HCT116 (cell line): ENCODE results near the gene MATR3. TPM values are rescaled to one million over a fixed set of nuclear protein-coding genes. Genes with fewer than 3 reads are reported as not detected.

Experiments
- ATAC-seq: fragments of 200-7000 bp; cut with Tn5 transposase; 2 replicates; pipeline ENCODE4 v1.9.1; 2020; ENCODE audit warnings: mild to moderate bottlenecking, moderate library complexity
- BruUV-seq: library from RNA; stranded (reverse); fragments of 400-500 nt; replicated peaks from 2 replicates; lab custom pipeline; 2021; lab: Mats Ljungman, UMichigan
- CTCF ChIA-PET: fragments of 300-600 bp; sonication (Branson Sonifier 250); formaldehyde crosslinking; loops from one replicate; lab custom pipeline; 2021; ENCODE audit warnings: antibody characterized with exemption; lab: Charles Lee
- POLR2A ChIA-PET: fragments of 300-600, 350-600 bp; sonication (Branson Sonifier 250); formaldehyde crosslinking; loops from one replicate; lab custom pipeline; 2021; ENCODE audit warnings: antibody characterized with exemption; lab: Charles Lee
- RAD21 ChIA-PET, 2 experiments: fragments of 300-600 bp; sonication (Branson Sonifier 250); formaldehyde crosslinking; loops; one replicate each; lab custom pipeline; 2023; ENCODE audit warnings: low total read pairs in 2 of 2; ENCODE audit not compliant: uncharacterized antibody in 2 of 2, unreplicated experiment in 2 of 2, low non-redundant PET in 1 of 2; lab: Charles Lee
- DNase-seq: peaks from one replicate; pipeline ENCODE4 v3.0.0-alpha.2; 2010; ENCODE audit warnings: low read depth, low spot score
- H2AFZ ChIP-seq: fragments of 200-600 bp; shearing (Covaris generic), sonication (generic); 2 replicates; pipeline ENCODE4 v1.6.1; 2017; ENCODE audit warnings: low read depth, mixed run types, mixed read lengths, antibody characterized with exemption, low read length; ENCODE audit not compliant: poor library complexity, severe bottlenecking
- H3K27ac ChIP-seq: 2 replicates; pipeline ENCODE4 v1.5.1; 2012; ENCODE audit warnings: low read depth, low read length
- H3K27me3 ChIP-seq: fragments of 200-600 bp; sonication (generic); 2 replicates; pipeline ENCODE4 v1.6.1; 2016; ENCODE audit warnings: mixed run types, low read length, mixed read lengths; ENCODE audit not compliant: insufficient read depth
- H3K36me3 ChIP-seq, 2 experiments: fragments of 200-500 bp in 1 of 2; fragments of 200-600 bp in 1 of 2; sonication (Bioruptor generic) in 1 of 2; sonication (generic) in 1 of 2; 2 replicates each; pipeline versions ENCODE4 v1.5.1 to v1.6.1; 2014 to 2016; ENCODE audit warnings: low read length in 2 of 2, inconsistent platforms in 1 of 2, mixed read lengths in 1 of 2, mixed run types in 1 of 2; ENCODE audit not compliant: insufficient read depth in 2 of 2, control insufficient read depth in 1 of 2
- H3K4me1 ChIP-seq, 2 experiments: fragments of 200-600 bp in 1 of 2; sonication (generic) in 1 of 2; 2 replicates each; pipeline versions ENCODE4 v1.5.1 to v1.6.1; 2012 to 2017; ENCODE audit warnings: low read length in 2 of 2, inconsistent platforms in 1 of 2, mild to moderate bottlenecking in 1 of 2, mixed read lengths in 1 of 2, mixed run types in 1 of 2, moderate library complexity in 1 of 2; ENCODE audit not compliant: insufficient read depth in 2 of 2, control insufficient read depth in 1 of 2
- H3K4me2 ChIP-seq: fragments of 200-600 bp; sonication (generic); 2 replicates; pipeline ENCODE4 v1.6.1; 2017; ENCODE audit warnings: mixed run types, low read length, mixed read lengths
- H3K4me3 ChIP-seq, 2 experiments: fragments of 200-600 bp in 1 of 2; sonication (generic) in 1 of 2; replicated peaks in 1 of 2; 2 replicates each; pipeline ENCODE4 v1.5.1; 2011 to 2016; ENCODE audit warnings: low read length in 2 of 2, control low read depth in 1 of 2, low read depth in 1 of 2, mild to moderate bottlenecking in 1 of 2, mixed read lengths in 1 of 2, mixed run types in 1 of 2
- H3K79me2 ChIP-seq: fragments of 200-600 bp; sonication (generic); 2 replicates; pipeline ENCODE4 v1.6.1; 2017; ENCODE audit warnings: mild to moderate bottlenecking, mixed run types, low read length, moderate library complexity, mixed read lengths; ENCODE audit not compliant: insufficient read depth
- H3K9ac ChIP-seq: fragments of 200-600 bp; sonication (generic); 2 replicates; pipeline ENCODE4 v1.6.1; 2016; ENCODE audit warnings: low read length, mixed read lengths
- H3K9me2 ChIP-seq: fragments of 200-600 bp; sonication (generic), shearing (Covaris generic); 2 replicates; pipeline ENCODE4 v1.6.1; 2017; ENCODE audit warnings: mixed run types, mild to moderate bottlenecking, moderate library complexity; ENCODE audit not compliant: insufficient read depth
- H3K9me3 ChIP-seq, 2 experiments: fragments of 200-500 bp in 1 of 2; fragments of 200-600 bp in 1 of 2; sonication (Bioruptor generic) in 1 of 2; sonication (generic) in 1 of 2; 2 replicates each; pipeline ENCODE4 v1.6.1; 2014 to 2017; ENCODE audit warnings: low read length in 2 of 2, mixed read lengths in 2 of 2, inconsistent platforms in 1 of 2, low read depth in 1 of 2, mild to moderate bottlenecking in 1 of 2, mixed run types in 1 of 2, moderate library complexity in 1 of 2; ENCODE audit not compliant: control insufficient read depth in 1 of 2, insufficient read depth in 1 of 2
- H4K20me1 ChIP-seq: fragments of 200-600 bp; sonication (generic), shearing (Covaris generic); 2 replicates; pipeline ENCODE4 v1.6.1; 2017; ENCODE audit warnings: mixed run types, mild to moderate bottlenecking, moderate library complexity; ENCODE audit not compliant: insufficient read depth
- CBX3 ChIP-seq: IDR thresholded peaks from 2 replicates; pipeline ENCODE4 v1.6.1; 2012; ENCODE audit warnings: low read depth
- CEBPB ChIP-seq: IDR thresholded peaks from 2 replicates; pipeline ENCODE4 v1.6.1; 2012; ENCODE audit warnings: low read depth
- EGR1 ChIP-seq: IDR thresholded peaks from 2 replicates; pipeline ENCODE4 v1.6.1; 2012; ENCODE audit warnings: low read depth
- EZH2 ChIP-seq: fragments of 200-600 bp; sonication (generic); IDR thresholded peaks from 2 replicates; pipeline ENCODE4 v1.6.1; 2017; ENCODE audit warnings: antibody characterized with exemption, mixed run types
- EZH2phosphoT487 ChIP-seq: fragments of 200-600 bp; IDR thresholded peaks from 2 replicates; pipeline ENCODE4 v1.6.1; 2018; ENCODE audit warnings: antibody characterized with exemption, borderline replicate concordance
- FOSL1 ChIP-seq: IDR thresholded peaks from 2 replicates; pipeline ENCODE4 v1.6.1; 2012; ENCODE audit warnings: low read depth
- JUND ChIP-seq: IDR thresholded peaks from 2 replicates; pipeline ENCODE4 v1.6.1; 2012
- RAD21 ChIP-seq: IDR thresholded peaks from 2 replicates; pipeline ENCODE4 v1.6.1; 2012; ENCODE audit warnings: low read depth, mild to moderate bottlenecking
- SP1 ChIP-seq: IDR thresholded peaks from 2 replicates; pipeline ENCODE4 v1.6.1; 2012; ENCODE audit warnings: low read depth
- SRF ChIP-seq: IDR thresholded peaks from 2 replicates; pipeline ENCODE4 v1.6.1; 2012; ENCODE audit warnings: low read depth
- TCF7L2 ChIP-seq: IDR thresholded peaks from 2 replicates; pipeline ENCODE4 v1.7.0; 2011; ENCODE audit warnings: borderline replicate concordance, inconsistent platforms; ENCODE audit not compliant: insufficient read depth, insufficient read length; ENCODE audit errors: extremely low read depth
- YY1 ChIP-seq: IDR thresholded peaks from 2 replicates; pipeline ENCODE4 v1.6.1; 2011; ENCODE audit warnings: low read length, low read depth, moderate library complexity, mild to moderate bottlenecking; ENCODE audit not compliant: insufficient replicate concordance; ENCODE audit errors: extremely low read depth
- ZFX ChIP-seq: fragments of 450-650 bp; IDR thresholded peaks from 2 replicates; pipeline ENCODE4 v1.6.1; 2017
- ZNF274 ChIP-seq: fragments of 200-500 bp; sonication (Bioruptor generic); IDR thresholded peaks from 2 replicates; pipeline ENCODE4 v1.6.1; 2014; ENCODE audit warnings: mild to moderate bottlenecking, low read depth, low read length, inconsistent platforms
- intact Hi-C: fragments of 100-400 bp; cut with micrococcal nuclease; formaldehyde crosslinking; loops from 2 replicates; pipeline ENCODE4 v1.10.0; 2022
- total RNA-seq: library from RNA; stranded (reverse); gene quantifications from one replicate; pipeline ENCODE4 v1.2.1, GENCODE V29; 2021; ENCODE audit not compliant: unreplicated experiment
- TF ChIP-seq, protein P1 (sequence below): IDR thresholded peaks from 2 replicates; pipeline ENCODE4 v1.6.1; 2011; ENCODE audit warnings: mild to moderate bottlenecking, low read length, moderate library complexity; ENCODE audit not compliant: insufficient replicate concordance; ENCODE audit errors: extremely low read depth
- TF ChIP-seq, protein P2 (sequence below): IDR thresholded peaks from 2 replicates; pipeline ENCODE4 v1.6.1; 2012; ENCODE audit warnings: low read depth
- TF ChIP-seq, protein P3 (sequence below), 3 experiments: fragments of 200-600 bp in 1 of 3; sonication (generic) in 1 of 3; IDR thresholded peaks in 2 of 3; conservative IDR thresholded peaks in 1 of 3; 2 replicates each; pipeline ENCODE4 v1.5.1; 2012 to 2017; ENCODE audit warnings: low read depth in 2 of 3, low read length in 2 of 3, antibody characterized with exemption in 1 of 3, borderline replicate concordance in 1 of 3, control low read depth in 1 of 3, mild to moderate bottlenecking in 1 of 3, mixed read lengths in 1 of 3, mixed run types in 1 of 3, moderate library complexity in 1 of 3; ENCODE audit not compliant: insufficient read depth in 1 of 3

Gene MATR3
- total RNA-seq, 1 experiment from 2014 or later, result 123 TPM

DNA sequence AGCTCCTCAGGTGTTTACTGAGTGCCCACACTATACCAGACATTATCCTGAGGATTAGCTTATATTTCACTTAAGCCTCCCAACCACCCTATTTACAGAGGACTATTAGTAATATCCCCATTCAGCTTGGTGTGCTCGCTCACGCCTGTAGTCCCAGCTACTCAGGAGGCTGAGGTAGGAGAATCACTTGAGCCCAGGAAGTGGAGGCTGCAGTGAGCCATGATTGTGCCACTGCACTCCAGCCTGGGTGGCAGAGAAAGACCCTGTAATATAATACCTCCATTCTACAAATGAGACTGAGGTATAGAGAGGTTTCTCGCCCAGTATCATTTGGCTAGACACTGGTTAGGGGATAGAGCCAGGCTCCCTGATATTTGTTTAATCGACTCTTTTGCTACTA lies 18.0 kb upstream of the MATR3 start:
- ATAC-seq (no peak), DNase-seq (no peak)
- ChIA-PET POLR2A (interaction anchor here (2.0 to 2.6 kb wide), 3 partner anchors 10 to 116 kb away, joined by 5 to 11 read pairs (median 10); partner anchors contain the start of gene MATR3), RAD21 (interaction anchor here in 1 of 2 experiments (0.6 kb wide), 1 partner anchor 18 kb away, joined by 3 read pairs; the partner anchor contains the start of gene MATR3), CTCF (interaction anchor here (1.3 to 1.4 kb wide), 2 partner anchors 117 to 696 kb away, joined by 4 read pairs; no protein-coding TSS in a partner anchor)
- H2AFZ ChIP-seq, result no peak overlapping the region
- H4K20me1 ChIP-seq, result peaks cover 16% of the 10 kb centered on the region; the same call in 1 of the 2 replicates
- peaks cover 44 to 67% of the 10 kb centered on the region in 2 experiments for H3K4me1 ChIP-seq
- BruUV-seq, result no TSS peak
- H3K9me3 ChIP-seq, result no peaks in the 10 kb centered on the region
- peaks cover 67% of the 10 kb centered on the region for H3K79me2 ChIP-seq
- peak overlapping the region; percentile 86 for H3K27ac ChIP-seq
- TF ChIP-seq CBX3 (no peak), ZFX (no peak), FOSL1 (no peak), EZH2 (no peak), SP1 (no peak), YY1 (no peak), ZNF274 (no peak), SRF (no peak), TCF7L2 (no peak), RAD21 (no peak), CEBPB (no peak), EZH2phosphoT487 (no peak), JUND (no peak), EGR1 (no peak)
- TF ChIP-seq, protein P1, sequence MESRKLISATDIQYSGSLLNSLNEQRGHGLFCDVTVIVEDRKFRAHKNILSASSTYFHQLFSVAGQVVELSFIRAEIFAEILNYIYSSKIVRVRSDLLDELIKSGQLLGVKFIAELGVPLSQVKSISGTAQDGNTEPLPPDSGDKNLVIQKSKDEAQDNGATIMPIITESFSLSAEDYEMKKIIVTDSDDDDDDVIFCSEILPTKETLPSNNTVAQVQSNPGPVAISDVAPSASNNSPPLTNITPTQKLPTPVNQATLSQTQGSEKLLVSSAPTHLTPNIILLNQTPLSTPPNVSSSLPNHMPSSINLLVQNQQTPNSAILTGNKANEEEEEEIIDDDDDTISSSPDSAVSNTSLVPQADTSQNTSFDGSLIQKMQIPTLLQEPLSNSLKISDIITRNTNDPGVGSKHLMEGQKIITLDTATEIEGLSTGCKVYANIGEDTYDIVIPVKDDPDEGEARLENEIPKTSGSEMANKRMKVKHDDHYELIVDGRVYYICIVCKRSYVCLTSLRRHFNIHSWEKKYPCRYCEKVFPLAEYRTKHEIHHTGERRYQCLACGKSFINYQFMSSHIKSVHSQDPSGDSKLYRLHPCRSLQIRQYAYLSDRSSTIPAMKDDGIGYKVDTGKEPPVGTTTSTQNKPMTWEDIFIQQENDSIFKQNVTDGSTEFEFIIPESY, result no peak
- TF ChIP-seq, protein P2, sequence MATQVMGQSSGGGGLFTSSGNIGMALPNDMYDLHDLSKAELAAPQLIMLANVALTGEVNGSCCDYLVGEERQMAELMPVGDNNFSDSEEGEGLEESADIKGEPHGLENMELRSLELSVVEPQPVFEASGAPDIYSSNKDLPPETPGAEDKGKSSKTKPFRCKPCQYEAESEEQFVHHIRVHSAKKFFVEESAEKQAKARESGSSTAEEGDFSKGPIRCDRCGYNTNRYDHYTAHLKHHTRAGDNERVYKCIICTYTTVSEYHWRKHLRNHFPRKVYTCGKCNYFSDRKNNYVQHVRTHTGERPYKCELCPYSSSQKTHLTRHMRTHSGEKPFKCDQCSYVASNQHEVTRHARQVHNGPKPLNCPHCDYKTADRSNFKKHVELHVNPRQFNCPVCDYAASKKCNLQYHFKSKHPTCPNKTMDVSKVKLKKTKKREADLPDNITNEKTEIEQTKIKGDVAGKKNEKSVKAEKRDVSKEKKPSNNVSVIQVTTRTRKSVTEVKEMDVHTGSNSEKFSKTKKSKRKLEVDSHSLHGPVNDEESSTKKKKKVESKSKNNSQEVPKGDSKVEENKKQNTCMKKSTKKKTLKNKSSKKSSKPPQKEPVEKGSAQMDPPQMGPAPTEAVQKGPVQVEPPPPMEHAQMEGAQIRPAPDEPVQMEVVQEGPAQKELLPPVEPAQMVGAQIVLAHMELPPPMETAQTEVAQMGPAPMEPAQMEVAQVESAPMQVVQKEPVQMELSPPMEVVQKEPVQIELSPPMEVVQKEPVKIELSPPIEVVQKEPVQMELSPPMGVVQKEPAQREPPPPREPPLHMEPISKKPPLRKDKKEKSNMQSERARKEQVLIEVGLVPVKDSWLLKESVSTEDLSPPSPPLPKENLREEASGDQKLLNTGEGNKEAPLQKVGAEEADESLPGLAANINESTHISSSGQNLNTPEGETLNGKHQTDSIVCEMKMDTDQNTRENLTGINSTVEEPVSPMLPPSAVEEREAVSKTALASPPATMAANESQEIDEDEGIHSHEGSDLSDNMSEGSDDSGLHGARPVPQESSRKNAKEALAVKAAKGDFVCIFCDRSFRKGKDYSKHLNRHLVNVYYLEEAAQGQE, result no peak
- TF ChIP-seq, protein P3, sequence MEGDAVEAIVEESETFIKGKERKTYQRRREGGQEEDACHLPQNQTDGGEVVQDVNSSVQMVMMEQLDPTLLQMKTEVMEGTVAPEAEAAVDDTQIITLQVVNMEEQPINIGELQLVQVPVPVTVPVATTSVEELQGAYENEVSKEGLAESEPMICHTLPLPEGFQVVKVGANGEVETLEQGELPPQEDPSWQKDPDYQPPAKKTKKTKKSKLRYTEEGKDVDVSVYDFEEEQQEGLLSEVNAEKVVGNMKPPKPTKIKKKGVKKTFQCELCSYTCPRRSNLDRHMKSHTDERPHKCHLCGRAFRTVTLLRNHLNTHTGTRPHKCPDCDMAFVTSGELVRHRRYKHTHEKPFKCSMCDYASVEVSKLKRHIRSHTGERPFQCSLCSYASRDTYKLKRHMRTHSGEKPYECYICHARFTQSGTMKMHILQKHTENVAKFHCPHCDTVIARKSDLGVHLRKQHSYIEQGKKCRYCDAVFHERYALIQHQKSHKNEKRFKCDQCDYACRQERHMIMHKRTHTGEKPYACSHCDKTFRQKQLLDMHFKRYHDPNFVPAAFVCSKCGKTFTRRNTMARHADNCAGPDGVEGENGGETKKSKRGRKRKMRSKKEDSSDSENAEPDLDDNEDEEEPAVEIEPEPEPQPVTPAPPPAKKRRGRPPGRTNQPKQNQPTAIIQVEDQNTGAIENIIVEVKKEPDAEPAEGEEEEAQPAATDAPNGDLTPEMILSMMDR (IDR thresholded peaks at IDR 0.05 in 2 of 3, conservative IDR thresholded peaks at IDR 0.05 in 1 of 3; ENCODE audit: borderline replicate concordance in 1 of 3, insufficient read depth in 1 of 3, low read depth in 2 of 3, low read length in 2 of 3), result no peak
- intact Hi-C loops, result loop anchor here (2.0 kb wide), 1 partner anchor 117 kb away; no protein-coding TSS in a partner anchor
- peak overlapping the region; percentile 95 for H3K9ac ChIP-seq
- no peaks in the 10 kb centered on the region for H3K9me2 ChIP-seq
- H3K4me2 ChIP-seq, result peak overlapping the region; percentile 95
- peaks cover 30 to 58% of the 10 kb centered on the region in 2 experiments for H3K36me3 ChIP-seq
- H3K27me3 ChIP-seq, result no peaks in the 10 kb centered on the region
- H3K4me3 ChIP-seq, result peak overlapping the region; percentile 87 to 89
